Glutamatergic neuron (in vitro differentiated cells): Measurements from ENCODE around the gene FLOT1. TPM values are rescaled to one million over a fixed set of nuclear protein-coding genes. Genes with fewer than 3 reads are reported as not detected.
A peak's percentile ranks its signal among the peaks of the same experiment; 100 is the strongest.

ENCODE experiments used
- DNase-seq: peaks from one replicate; pipeline ENCODE4 v3.0.0; 2022
- H3K27ac Mint-ChIP-seq: one replicate; pipeline ENCODE4 v1.8.0; 2020; ENCODE audit warnings: mild to moderate bottlenecking, mixed read lengths, inconsistent platforms; ENCODE audit not compliant: unreplicated experiment
- H3K27me3 Mint-ChIP-seq: one replicate; pipeline ENCODE4 v1.8.0; 2020; ENCODE audit warnings: mild to moderate bottlenecking, moderate library complexity, mixed read lengths, inconsistent platforms; ENCODE audit not compliant: unreplicated experiment
- H3K36me3 Mint-ChIP-seq: one replicate; pipeline ENCODE4 v1.8.0; 2020; ENCODE audit warnings: mild to moderate bottlenecking, mixed read lengths, inconsistent platforms; ENCODE audit not compliant: unreplicated experiment
- H3K4me1 Mint-ChIP-seq: one replicate; pipeline ENCODE4 v1.8.0; 2020; ENCODE audit warnings: mild to moderate bottlenecking, low read depth, mixed read lengths, inconsistent platforms; ENCODE audit not compliant: unreplicated experiment
- H3K4me3 Mint-ChIP-seq: one replicate; pipeline ENCODE4 v1.8.0; 2020; ENCODE audit warnings: mild to moderate bottlenecking, mixed read lengths, inconsistent platforms; ENCODE audit not compliant: unreplicated experiment
- H3K9me3 Mint-ChIP-seq: one replicate; pipeline ENCODE4 v1.8.0; 2020; ENCODE audit warnings: mild to moderate bottlenecking, moderate library complexity, mixed read lengths, inconsistent platforms; ENCODE audit not compliant: unreplicated experiment
- total RNA-seq: library from RNA; stranded (reverse); fragmentation: NEBNext Ultra II Directional; extraction: Animal tissue kit (Norgen Biotek cat#: 25700); gene quantifications from one replicate; pipeline ENCODE4 v1.2.1, GENCODE V29; 2021; ENCODE audit not compliant: unreplicated experiment
- TF ChIP-seq, protein P1 (sequence below): fragments of 200-600 bp; sonication (generic); IDR thresholded peaks from one replicate; pipeline ENCODE4 v1.5.0; 2021; ENCODE audit not compliant: partially characterized antibody, unreplicated experiment

Gene FLOT1
- total RNA-seq, 1 donor from 2014 or later: 191 TPM

DNA sequence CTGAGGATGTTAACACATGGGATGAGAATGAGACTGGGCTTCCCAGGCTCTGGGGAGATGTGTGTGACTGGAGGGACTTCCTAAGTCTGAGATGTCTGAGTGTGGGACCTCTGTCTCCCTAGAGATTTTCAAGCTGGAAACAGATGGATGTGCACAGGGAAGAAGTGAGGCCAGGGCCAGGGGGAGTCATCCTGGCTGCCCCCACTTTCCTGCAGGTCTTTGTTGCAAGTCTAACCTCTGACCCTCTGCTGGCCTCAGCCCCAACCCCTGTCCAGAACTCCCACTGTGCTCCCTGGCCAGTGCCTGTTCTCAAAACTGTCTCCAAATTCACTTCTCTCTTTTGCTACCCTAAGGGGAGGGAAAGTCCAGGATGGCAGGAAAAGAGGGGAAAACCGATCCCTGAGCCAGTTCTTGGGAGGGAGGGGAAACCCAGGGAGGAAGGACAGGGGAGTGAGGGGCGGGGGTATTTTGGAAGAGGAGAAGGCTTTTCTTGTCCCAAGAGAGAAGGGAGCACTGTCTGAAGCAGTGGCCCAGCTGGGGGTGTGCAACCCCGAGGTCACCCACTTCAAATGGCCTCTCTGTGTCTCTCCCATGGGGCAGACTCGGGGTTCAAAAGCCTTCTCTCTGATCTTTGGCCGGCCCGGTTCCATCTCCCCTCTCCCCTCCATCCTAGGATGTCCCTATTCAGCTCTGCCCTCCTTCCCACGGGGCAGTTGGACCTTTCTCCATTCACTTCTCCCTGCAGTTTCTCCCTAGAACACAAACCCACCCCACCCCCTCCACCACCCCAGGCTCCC is 59.1 kb downstream of the FLOT1 start:
- Mint-ChIP-seq H3K27ac (peak overlapping the region; percentile 86), H3K27me3 (peaks cover 32% of the 10 kb centered on the region), H3K4me1 (peaks cover 40% of the 10 kb centered on the region), H3K4me3 (peak overlapping the region; percentile 97), H3K36me3 (peaks cover 5% of the 10 kb centered on the region), H3K9me3 (peaks cover 21% of the 10 kb centered on the region)
- TF ChIP-seq, protein P1, sequence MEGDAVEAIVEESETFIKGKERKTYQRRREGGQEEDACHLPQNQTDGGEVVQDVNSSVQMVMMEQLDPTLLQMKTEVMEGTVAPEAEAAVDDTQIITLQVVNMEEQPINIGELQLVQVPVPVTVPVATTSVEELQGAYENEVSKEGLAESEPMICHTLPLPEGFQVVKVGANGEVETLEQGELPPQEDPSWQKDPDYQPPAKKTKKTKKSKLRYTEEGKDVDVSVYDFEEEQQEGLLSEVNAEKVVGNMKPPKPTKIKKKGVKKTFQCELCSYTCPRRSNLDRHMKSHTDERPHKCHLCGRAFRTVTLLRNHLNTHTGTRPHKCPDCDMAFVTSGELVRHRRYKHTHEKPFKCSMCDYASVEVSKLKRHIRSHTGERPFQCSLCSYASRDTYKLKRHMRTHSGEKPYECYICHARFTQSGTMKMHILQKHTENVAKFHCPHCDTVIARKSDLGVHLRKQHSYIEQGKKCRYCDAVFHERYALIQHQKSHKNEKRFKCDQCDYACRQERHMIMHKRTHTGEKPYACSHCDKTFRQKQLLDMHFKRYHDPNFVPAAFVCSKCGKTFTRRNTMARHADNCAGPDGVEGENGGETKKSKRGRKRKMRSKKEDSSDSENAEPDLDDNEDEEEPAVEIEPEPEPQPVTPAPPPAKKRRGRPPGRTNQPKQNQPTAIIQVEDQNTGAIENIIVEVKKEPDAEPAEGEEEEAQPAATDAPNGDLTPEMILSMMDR: no peak
- DNase-seq: no peak

DNA sequence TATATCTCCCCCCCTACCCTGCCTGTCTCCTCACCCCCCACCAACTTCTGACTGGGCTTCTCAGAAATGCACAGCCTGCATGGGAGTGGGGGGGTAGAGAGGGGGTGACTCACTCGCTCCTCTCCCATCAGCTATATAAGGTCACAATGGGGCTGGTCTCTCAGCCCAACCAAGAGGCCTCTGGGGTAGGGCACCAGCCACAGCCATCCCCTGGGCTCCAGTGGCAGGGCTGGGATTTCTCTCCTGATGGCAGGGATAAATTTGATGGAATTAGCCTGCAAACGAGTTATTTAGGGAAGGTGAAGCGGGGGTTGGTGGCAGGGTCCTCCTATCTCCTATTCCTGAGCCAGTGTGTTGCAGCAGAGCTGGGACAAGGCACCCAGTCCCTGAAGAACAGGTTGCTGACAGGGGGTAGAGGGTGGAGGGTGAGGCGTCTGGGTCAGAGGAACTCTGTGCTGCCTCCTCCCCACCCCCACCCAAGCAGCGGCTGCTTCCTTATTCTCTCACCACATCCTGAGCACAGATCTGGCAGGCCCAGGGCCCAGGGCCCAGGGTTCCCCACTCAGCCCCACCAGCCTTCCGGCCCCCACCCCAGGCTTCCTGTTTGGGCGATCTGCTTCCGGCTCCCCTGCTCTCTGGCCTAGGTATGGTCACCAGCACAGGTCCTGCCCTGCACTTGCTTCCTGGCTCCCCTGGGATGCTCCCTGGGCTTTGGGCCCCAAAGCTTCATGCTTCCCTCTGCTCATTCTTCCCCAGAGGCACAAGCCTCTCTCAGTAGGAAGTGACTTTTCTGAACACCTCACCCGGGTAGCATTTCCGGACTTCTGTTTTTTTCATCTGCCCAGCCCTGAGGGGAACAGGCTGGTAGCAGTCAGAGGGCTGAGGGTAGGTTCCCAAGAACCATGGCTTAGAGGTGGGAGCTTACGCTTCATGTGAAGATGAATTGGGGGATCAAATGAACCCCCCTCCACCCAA is 60.1 kb downstream of the FLOT1 start:
- no peak for DNase-seq
- Mint-ChIP-seq H3K4me1 (peaks cover 35% of the 10 kb centered on the region), H3K36me3 (peaks cover 5% of the 10 kb centered on the region), H3K27ac (peak overlapping the region; percentile 86), H3K4me3 (peak overlapping the region; percentile 97), H3K27me3 (peaks cover 24% of the 10 kb centered on the region), H3K9me3 (peaks cover 12% of the 10 kb centered on the region)
- TF ChIP-seq, protein P1: no peak

DNA sequence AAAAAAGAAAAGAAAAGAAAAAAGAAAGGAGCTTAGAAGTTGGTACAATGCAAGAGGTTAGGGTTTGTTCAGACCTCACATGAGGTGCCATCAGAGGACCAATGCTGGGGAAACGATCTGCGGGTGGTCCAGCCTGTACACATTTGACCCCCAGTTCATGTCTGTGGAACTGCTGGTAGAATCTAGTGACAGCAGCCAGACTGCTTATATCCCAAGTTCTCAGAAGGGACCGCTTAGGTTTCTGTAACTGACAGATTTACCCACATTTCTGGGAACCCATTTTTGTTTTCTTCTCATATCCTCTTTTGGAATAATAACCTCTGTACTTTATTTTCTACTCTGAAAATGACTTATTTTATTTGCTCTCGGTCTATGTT is 60.7 kb downstream of the FLOT1 start:
- peaks cover 12% of the 10 kb centered on the region for H3K9me3 Mint-ChIP-seq
- H3K27ac Mint-ChIP-seq: peak overlapping the region; percentile 62
- TF ChIP-seq, protein P1: no peak
- H3K36me3 Mint-ChIP-seq: peaks cover 5% of the 10 kb centered on the region
- H3K27me3 Mint-ChIP-seq: peaks cover 24% of the 10 kb centered on the region
- H3K4me1 Mint-ChIP-seq: peaks cover 35% of the 10 kb centered on the region
- DNase-seq: no peak
- peak overlapping the region; percentile 97 for H3K4me3 Mint-ChIP-seq

DNA sequence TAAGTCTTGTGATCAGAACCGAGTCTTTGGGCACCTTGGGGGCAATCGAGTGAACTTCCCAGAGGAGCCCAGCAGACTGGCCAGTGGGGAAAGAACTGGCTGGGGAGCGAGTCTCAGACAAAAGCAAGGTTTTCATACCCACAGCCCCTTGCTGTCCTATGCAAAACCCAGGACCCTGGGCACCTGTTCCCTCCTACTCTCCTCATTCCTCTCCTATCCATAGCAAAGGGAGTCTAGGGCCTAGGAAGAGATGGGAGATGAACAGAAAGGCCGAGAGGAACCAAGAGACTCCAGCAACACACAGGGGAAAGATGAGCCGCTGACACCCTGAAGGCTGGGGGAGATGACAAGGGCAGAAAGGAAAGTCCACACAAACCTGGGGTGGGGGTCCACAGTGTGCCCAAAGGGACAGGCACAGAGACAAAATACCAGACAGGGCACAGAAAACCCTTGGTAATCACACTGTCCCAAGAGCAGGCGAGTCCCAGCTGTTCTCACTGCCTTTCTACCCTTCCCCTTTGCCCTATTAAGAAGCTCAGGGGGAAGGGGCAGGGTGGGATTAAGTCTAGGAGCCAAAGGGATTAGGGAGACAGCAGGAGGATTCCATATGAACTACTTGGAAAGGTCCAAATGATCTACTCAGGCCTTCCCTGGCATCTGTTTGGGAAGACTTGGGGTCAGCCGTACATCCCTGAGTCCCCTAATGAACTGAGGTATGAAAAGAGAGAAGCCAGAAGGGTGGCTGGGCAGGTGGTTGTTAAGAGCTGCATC is 62.5 kb downstream of the FLOT1 start:
- H3K27ac Mint-ChIP-seq: peak overlapping the region; percentile 52
- peaks cover 29% of the 10 kb centered on the region for H3K4me1 Mint-ChIP-seq
- peak overlapping the region; percentile 90 for H3K4me3 Mint-ChIP-seq

More for the DNA sequence above, 62.5 kb downstream of the FLOT1 start:
- peaks cover 6% of the 10 kb centered on the region for H3K36me3 Mint-ChIP-seq
- no peak for DNase-seq
- peaks cover 13% of the 10 kb centered on the region for H3K9me3 Mint-ChIP-seq
- H3K27me3 Mint-ChIP-seq: peaks cover 13% of the 10 kb centered on the region
- TF ChIP-seq, protein P1: no peak
